ENCODE results near the gene B3GAT1. TPM values are rescaled to one million over a fixed set of nuclear protein-coding genes. Genes with fewer than 3 reads are reported as not detected.
"Not testable (repeated sequence)": the region's sequence is repeated elsewhere in the genome, so short reads cannot be mapped to it uniquely, and the experiment has no call there.

The B3GAT1 gene
- total RNA-seq, 2 experiments from 2014 or later, result 0.11 to 0.21 TPM

DNA sequence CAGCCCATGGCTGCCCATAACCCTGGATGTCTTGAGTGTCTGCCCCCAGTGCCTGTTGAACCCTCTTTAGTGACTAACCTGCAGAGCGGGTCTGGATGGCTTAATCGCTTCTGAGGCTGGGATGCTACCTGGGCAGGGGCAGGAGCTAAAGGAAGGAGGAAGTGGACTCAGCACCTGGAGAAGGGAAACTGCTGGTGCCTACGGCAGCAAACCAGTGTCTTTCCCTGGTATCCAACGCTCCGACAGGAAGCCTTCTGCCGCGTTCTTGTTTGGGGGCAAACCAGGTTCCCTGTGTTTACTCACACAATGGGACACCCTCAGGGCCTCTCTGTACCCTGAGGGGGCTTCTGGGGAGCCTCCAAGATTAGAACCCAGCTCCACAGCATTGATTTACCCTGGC is 38.1 kb upstream of the B3GAT1 start:
- CTCF ChIA-PET, result no interaction called here
- POLR2A ChIA-PET, result no interaction called here
- no peak for DNase-seq
- intact Hi-C loops (cut with DNase I, micrococcal nuclease), result no loop called here
- Mint-ChIP-seq H3K36me3 (ENCODE audit: low read depth) (no peaks in the 10 kb centered on the region), H3K4me3 (no peak overlapping the region), H3K9me3 (ENCODE audit: low read depth) (no peaks in the 10 kb centered on the region), H3K27me3 (peaks cover 2% of the 10 kb centered on the region), H3K27ac (no peak overlapping the region), H3K4me1 (no peaks in the 10 kb centered on the region)
- no peak for ATAC-seq

DNA sequence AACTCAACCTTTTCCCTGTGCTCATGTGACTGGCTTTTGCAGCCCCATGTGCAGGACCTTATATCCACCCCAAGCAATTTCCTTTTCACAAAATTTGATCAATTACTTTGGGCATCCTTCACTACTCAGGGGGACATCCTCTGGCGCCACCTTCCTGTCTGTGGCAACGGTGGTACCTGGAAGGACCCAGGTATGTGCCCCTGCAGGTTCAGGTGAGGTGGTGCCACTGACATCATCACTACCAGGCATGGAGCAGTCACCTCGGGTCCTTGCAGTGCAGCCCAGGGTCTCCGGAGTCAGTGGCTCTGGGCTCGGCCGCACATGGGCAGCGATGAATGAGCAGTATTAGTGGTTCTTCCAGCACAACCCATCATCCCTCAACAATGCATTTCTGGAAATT is 37.7 kb upstream of the B3GAT1 start:
- DNase-seq, result peak; percentile 15
- H3K36me3 Mint-ChIP-seq (ENCODE audit: low read depth), result no peaks in the 10 kb centered on the region
- ChIA-PET CTCF (no interaction called here), POLR2A (no interaction called here)
- H3K27ac Mint-ChIP-seq, result no peak overlapping the region
- ATAC-seq, result no peak
- H3K4me3 Mint-ChIP-seq, result no peak overlapping the region
- intact Hi-C loops (cut with DNase I, micrococcal nuclease), result no loop called here
- no peaks in the 10 kb centered on the region for H3K9me3 Mint-ChIP-seq (ENCODE audit: low read depth)
- no peaks in the 10 kb centered on the region for H3K4me1 Mint-ChIP-seq
- peaks cover 2% of the 10 kb centered on the region for H3K27me3 Mint-ChIP-seq

DNA sequence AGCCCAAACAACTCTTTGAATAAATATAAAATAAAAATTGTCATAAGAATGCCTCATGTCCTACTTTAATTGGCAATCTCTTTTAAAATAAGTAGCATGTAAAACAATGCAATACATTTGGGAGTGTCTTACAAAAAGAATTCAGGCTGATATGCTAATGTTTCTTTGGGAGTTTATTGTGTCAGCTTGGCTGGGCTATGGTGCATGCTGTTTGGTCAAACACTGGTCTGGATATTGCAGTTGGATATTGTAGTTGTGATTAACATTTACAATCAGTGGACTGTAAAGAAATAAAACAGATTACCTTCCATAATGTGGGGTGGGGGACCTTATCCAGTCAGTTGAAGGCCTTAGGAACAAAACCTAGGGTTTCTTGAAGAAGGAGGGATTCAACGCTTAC is 37.0 kb upstream of the B3GAT1 start:
- CTCF ChIA-PET, result no interaction called here
- intact Hi-C loops (cut with DNase I, micrococcal nuclease), result no loop called here
- Mint-ChIP-seq H3K4me3 (no peak overlapping the region), H3K27me3 (peaks cover 2% of the 10 kb centered on the region), H3K27ac (no peak overlapping the region), H3K9me3 (ENCODE audit: low read depth) (peaks cover 2% of the 10 kb centered on the region), H3K36me3 (ENCODE audit: low read depth) (no peaks in the 10 kb centered on the region), H3K4me1 (no peaks in the 10 kb centered on the region)
- ATAC-seq (no peak), DNase-seq (no peak)
- POLR2A ChIA-PET, result no interaction called here

DNA sequence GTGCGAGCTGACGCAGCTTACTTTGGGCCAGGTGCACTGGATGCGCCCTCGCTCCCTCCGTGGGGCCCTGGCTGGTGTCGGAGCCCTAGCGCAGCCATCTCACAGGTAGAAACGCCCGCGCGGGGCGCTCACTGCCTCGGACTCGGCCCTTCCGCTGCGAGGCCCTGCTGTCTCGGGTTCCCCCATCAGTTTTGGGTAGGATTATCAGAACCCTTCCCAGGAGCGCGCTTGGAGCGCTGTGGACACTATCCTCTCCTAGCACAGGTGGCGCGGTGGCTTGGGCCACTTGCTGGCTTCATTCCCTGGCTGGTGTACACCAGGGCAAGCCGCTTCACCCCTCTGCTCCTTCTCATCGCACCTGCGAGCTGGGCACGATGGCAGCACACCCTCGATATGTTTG is 35.7 kb upstream of the B3GAT1 start:
- Mint-ChIP-seq H3K36me3 (ENCODE audit: low read depth) (no peaks in the 10 kb centered on the region), H3K4me1 (no peaks in the 10 kb centered on the region), H3K4me3 (no peak overlapping the region), H3K9me3 (ENCODE audit: low read depth) (peaks cover 3% of the 10 kb centered on the region), H3K27ac (no peak overlapping the region), H3K27me3 (peaks cover 6% of the 10 kb centered on the region)
- POLR2A ChIA-PET, result no interaction called here
- intact Hi-C loops (cut with DNase I, micrococcal nuclease), result no loop called here
- ATAC-seq, result no peak
- CTCF ChIA-PET, result no interaction called here
- no peak for DNase-seq

DNA sequence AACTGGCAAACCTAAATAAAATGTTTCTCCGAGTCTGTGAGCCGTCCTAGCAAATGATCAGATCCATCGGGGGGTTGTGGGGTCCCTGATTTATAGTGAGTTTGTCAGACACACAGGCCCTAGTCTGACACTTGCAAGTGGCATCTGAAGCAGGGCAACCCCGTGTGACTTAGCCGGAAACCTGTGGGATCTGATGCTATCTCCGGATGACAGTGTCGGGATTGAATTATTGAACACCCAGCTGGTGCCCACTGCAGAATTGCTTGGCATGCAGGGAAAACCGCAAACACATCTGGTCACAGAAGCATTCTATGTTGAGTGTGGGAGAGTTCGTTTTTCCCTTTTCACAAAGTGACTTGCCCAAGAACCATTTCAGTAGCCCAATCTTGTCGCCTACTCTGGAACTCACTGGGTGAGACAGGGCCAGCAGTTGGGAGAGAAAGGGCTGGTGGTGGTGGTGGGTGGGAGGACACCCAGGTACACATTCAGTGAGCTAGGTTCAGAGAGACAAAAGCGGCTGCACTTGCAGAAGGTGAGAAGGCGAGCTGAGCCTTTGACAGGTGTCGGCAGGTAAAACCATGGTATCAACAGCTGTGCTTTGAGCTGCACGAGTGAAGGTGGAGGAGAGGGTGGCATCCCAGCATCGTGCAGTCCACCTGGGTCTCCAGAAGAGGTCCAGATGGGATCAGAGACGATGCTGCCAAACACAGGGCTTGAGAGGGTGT is 33.7 kb upstream of the B3GAT1 start:
- no peak overlapping the region for H3K4me3 Mint-ChIP-seq
- H3K4me1 Mint-ChIP-seq, result no peaks in the 10 kb centered on the region
- ATAC-seq (no peak), DNase-seq (no peak)
- H3K36me3 Mint-ChIP-seq (ENCODE audit: low read depth), result no peaks in the 10 kb centered on the region
- intact Hi-C loops (cut with DNase I, micrococcal nuclease), result no loop called here
- no peak overlapping the region for H3K27ac Mint-ChIP-seq
- H3K9me3 Mint-ChIP-seq (ENCODE audit: low read depth), result peaks cover 3% of the 10 kb centered on the region
- POLR2A ChIA-PET, result no interaction called here
- H3K27me3 Mint-ChIP-seq, result peaks cover 6% of the 10 kb centered on the region
- CTCF ChIA-PET, result no interaction called here

DNA sequence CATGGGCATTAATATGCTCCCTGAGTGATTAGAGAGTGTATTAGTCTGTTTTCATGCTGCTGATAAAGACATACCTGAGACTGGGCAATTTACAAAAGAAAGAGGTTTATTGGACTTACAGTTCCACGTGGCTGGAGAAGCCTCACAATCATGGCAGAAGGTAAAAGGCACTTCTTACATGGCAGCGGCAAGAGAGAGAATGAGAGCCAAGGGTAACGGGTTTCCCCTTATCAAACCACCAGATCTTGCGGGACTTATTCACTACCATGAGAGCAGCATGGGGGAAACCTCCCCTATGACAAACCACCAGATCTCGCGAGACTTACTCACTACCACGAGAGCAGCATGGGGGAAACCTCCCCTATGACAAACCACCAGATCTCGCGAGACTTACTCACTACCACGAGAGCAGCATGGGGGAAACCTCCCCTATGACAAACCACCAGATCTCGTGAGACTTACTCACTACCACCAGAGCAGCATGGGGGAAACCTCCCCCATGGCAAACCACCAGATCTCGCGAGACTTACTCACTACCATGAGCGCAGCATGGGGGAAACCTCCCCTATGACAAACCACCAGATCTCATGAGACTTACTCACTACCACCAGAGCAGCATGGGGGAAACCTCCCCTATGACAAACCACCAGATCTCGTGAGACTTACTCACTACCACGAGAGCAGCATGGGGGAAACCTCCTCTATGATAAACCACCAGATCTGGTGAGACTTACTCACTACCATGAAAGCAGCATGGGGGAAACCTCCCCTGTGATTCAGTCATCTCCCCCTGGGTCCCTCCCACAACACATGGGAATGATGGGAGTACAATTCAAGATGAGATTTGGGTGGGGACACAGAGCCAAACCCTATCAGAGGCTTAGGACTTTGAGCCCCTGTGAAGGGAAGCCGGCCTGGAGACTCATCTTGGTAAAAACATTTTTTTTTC is 32.4 kb upstream of the B3GAT1 start:
- H3K27me3 Mint-ChIP-seq; H3K4me3 Mint-ChIP-seq; intact Hi-C loops (cut with DNase I, micrococcal nuclease); H3K4me1 Mint-ChIP-seq; H3K36me3 Mint-ChIP-seq (ENCODE audit: low read depth); POLR2A ChIA-PET; CTCF ChIA-PET; H3K9me3 Mint-ChIP-seq (ENCODE audit: low read depth): not testable (repeated sequence)
- H3K27ac Mint-ChIP-seq, result peak overlapping the region; percentile 67
- peak; percentile 49 for ATAC-seq
- DNase-seq, result peak; percentile 34

DNA sequence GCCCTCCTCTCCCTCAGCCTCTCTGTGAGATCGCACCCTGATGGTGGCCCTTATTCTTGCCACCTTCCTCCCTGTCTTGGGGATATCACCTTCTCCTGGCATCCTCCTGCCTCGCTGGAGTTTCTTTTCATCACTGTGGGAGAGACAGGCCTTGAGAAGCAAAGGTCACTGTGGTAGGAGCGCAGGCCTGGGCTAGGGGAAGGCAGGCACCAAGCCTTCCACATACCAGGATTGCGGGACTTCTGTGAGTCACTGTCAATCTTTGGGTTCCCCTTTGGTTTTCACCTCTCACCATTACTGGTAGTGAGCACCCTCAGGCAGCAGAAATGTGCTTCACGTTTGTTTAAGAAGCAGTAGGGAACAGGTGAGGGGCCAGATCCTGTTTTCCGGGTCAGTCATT is 31.2 kb upstream of the B3GAT1 start:
- peaks cover 3% of the 10 kb centered on the region for H3K9me3 Mint-ChIP-seq (ENCODE audit: low read depth)
- H3K27ac Mint-ChIP-seq, result no peak overlapping the region
- H3K4me3 Mint-ChIP-seq, result no peak overlapping the region
- ChIA-PET POLR2A (no interaction called here), CTCF (no interaction called here)
- no peak for DNase-seq
- H3K27me3 Mint-ChIP-seq, result peaks cover 9% of the 10 kb centered on the region
- intact Hi-C loops (cut with DNase I, micrococcal nuclease), result no loop called here
- no peaks in the 10 kb centered on the region for H3K4me1 Mint-ChIP-seq
- no peak for ATAC-seq
- H3K36me3 Mint-ChIP-seq (ENCODE audit: low read depth), result no peaks in the 10 kb centered on the region

DNA sequence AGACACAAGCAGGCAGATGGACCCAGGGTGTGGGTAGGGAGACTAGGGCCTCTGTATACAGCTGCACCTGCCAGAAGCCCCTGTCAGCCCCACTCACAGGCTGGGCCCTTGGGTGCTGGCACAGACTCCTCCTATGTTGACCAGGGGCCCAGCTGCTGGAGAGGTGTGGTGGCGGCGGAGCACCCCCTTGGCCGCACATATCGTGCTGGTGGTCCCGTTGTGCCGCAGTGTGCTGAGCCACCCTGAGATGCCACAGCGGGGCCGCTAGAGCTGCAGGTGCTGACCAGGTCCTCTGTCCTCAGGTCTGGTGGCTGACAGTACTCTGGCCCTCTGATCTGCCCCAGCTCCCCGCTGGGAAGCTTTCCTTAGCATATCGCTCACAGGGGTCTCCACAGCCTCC is 30.2 kb upstream of the B3GAT1 start:
- intact Hi-C loops (cut with DNase I, micrococcal nuclease), result no loop called here
- Mint-ChIP-seq H3K4me3 (no peak overlapping the region), H3K27ac (no peak overlapping the region), H3K36me3 (ENCODE audit: low read depth) (no peaks in the 10 kb centered on the region), H3K4me1 (no peaks in the 10 kb centered on the region), H3K9me3 (ENCODE audit: low read depth) (peaks cover 3% of the 10 kb centered on the region), H3K27me3 (peaks cover 10% of the 10 kb centered on the region)
- ChIA-PET CTCF (interaction anchor here (0.5 kb wide), 1 partner anchor 346 kb away, joined by 3 read pairs; no protein-coding TSS in a partner anchor), POLR2A (no interaction called here)
- no peak for DNase-seq
- ATAC-seq, result no peak

DNA sequence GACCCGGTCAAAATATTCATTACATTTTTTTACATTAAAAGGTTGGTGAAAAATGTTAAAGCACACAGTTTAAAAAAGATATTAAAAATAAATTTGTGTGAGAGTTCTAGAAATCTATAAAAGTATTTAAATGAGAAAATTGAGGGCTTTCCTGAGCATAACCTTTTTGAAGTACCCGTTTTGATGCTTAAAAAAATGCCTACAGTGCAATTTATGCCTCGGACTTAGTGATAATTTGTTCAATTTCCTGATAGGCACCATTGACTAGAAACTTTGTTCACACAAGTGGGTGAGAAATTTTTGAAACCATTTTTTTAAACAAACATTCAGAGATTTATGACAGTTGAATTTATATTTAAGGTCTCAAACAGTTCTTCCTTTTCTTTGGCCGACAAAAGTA is 29.7 kb upstream of the B3GAT1 start:
- intact Hi-C loops (cut with DNase I, micrococcal nuclease), result no loop called here
- H3K27ac Mint-ChIP-seq, result no peak overlapping the region
- POLR2A ChIA-PET, result no interaction called here

DNA sequence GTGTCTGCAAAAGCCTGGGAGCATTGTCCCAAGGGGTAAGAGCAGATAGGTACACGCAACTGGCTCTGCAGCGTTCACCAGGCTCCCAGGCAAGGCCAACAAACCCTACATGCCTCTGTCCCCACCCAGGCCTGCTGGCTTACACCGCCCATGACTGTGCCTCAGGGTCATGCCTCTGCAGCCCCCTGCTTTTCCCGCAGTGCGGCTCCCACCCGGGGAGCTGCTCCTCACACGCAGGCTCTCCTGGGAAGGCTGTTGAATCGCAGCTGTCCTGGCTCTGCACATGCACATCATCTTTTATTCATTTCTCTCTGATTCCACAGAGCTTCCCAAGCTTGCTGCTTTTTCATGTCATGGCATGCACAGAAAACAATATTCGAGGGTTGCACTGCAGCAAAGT is 29.2 kb upstream of the B3GAT1 start:
- Mint-ChIP-seq H3K27ac (no peak overlapping the region), H3K27me3 (peaks cover 10% of the 10 kb centered on the region), H3K4me1 (no peaks in the 10 kb centered on the region), H3K4me3 (no peak overlapping the region), H3K9me3 (ENCODE audit: low read depth) (peaks cover 3% of the 10 kb centered on the region), H3K36me3 (ENCODE audit: low read depth) (no peaks in the 10 kb centered on the region)
- DNase-seq (no peak), ATAC-seq (no peak)
- ChIA-PET CTCF (no interaction called here), POLR2A (no interaction called here)
- intact Hi-C loops (cut with DNase I, micrococcal nuclease), result no loop called here

More for the DNA sequence above, 29.7 kb upstream of the B3GAT1 start:
- no peak for ATAC-seq
- Mint-ChIP-seq H3K36me3 (ENCODE audit: low read depth) (no peaks in the 10 kb centered on the region), H3K4me1 (no peaks in the 10 kb centered on the region), H3K27me3 (peaks cover 10% of the 10 kb centered on the region), H3K9me3 (ENCODE audit: low read depth) (peaks cover 3% of the 10 kb centered on the region), H3K4me3 (no peak overlapping the region)
- DNase-seq, result no peak
- CTCF ChIA-PET, result interaction anchor here (0.5 kb wide), 1 partner anchor 345 kb away, joined by 3 read pairs; no protein-coding TSS in a partner anchor

DNA sequence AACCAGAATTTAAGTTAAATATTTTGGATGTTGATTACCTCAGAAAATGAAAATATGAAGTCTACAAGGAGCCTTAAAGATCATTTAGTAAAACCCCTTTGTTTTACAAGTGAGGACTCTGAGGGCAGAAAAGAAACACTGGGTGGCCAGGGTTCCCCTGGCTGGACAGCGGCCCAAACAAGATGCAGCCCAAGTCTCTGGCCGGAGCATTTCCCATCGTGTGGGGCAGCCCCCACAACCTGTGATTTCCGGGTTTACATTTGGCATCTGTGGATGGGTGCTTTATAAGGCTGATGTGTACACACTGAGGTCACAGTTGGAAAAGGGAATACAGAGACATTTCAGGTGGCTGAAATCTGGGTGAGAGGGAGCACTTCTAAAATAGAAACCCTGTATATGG is 28.8 kb upstream of the B3GAT1 start:
- intact Hi-C loops (cut with DNase I, micrococcal nuclease), result no loop called here
- CTCF ChIA-PET, result no interaction called here
- Mint-ChIP-seq H3K4me1 (no peaks in the 10 kb centered on the region), H3K4me3 (no peak overlapping the region), H3K9me3 (ENCODE audit: low read depth) (peaks cover 3% of the 10 kb centered on the region), H3K27me3 (peaks cover 10% of the 10 kb centered on the region), H3K36me3 (ENCODE audit: low read depth) (no peaks in the 10 kb centered on the region), H3K27ac (no peak overlapping the region)
- POLR2A ChIA-PET, result no interaction called here
- DNase-seq (no peak), ATAC-seq (no peak)
